ENCODE data around the gene TET1.
"Not testable (repeated sequence)": the region's sequence is repeated elsewhere in the genome, so short reads cannot be mapped to it uniquely, and the experiment has no call there.

Gene TET1

GRCh38 chr10:68628576-68629127, 68.5 kb downstream of the TET1 start:
- Histone ChIP-seq H3K4me1 (ENCODE audit: control insufficient read depth in 1 of 2, insufficient read depth in 2 of 2, low read length in 2 of 2) (no peaks in the 10 kb centered on the region), H3K9me3 (ENCODE audit: control insufficient read depth in 1 of 2, low read length in 2 of 2) (no peaks in the 10 kb centered on the region), H3K36me3 (ENCODE audit: control insufficient read depth in 1 of 2, insufficient read depth in 2 of 2, low read length in 2 of 2) (no peaks in the 10 kb centered on the region)

GRCh38 chr10:68632271-68632560, 72.1 kb downstream of the TET1 start:
- H3K27me3 ChIP-seq (ENCODE audit: control insufficient read depth in 1 of 2, insufficient read depth in 2 of 2, low read length in 2 of 2); H3K4me1 ChIP-seq (ENCODE audit: control insufficient read depth in 1 of 2, insufficient read depth in 2 of 2, low read length in 2 of 2); H3K9me3 ChIP-seq (ENCODE audit: control insufficient read depth in 1 of 2, low read length in 2 of 2); H3K9ac ChIP-seq (ENCODE audit: low read depth in 1 of 2, low read length in 2 of 2); H3K27ac ChIP-seq (ENCODE audit: low read depth, low read length); H3K4me3 ChIP-seq (ENCODE audit: low read depth in 1 of 2, low read length in 2 of 2); H3K36me3 ChIP-seq (ENCODE audit: control insufficient read depth in 1 of 2, insufficient read depth in 2 of 2, low read length in 2 of 2): not testable (repeated sequence)

More at GRCh38 chr10:68628576-68629127, 68.5 kb downstream of the TET1 start:
- Histone ChIP-seq H3K27ac (ENCODE audit: low read depth, low read length) (no peak overlapping the region), H3K27me3 (ENCODE audit: control insufficient read depth in 1 of 2, insufficient read depth in 2 of 2, low read length in 2 of 2) (no peaks in the 10 kb centered on the region), H3K4me3 (ENCODE audit: low read depth in 1 of 2, low read length in 2 of 2) (no peak overlapping the region), H3K9ac (ENCODE audit: low read depth in 1 of 2, low read length in 2 of 2) (no peak overlapping the region)

- H3K4me3 ChIP-seq (ENCODE audit: low read depth in 1 of 2, low read length in 2 of 2), result no peak overlapping the region
- H3K9me3 ChIP-seq (ENCODE audit: control insufficient read depth in 1 of 2, low read length in 2 of 2), result no peaks in the 10 kb centered on the region
- H3K4me1 ChIP-seq (ENCODE audit: control insufficient read depth in 1 of 2, insufficient read depth in 2 of 2, low read length in 2 of 2), result no peaks in the 10 kb centered on the region
- no peaks in the 10 kb centered on the region for H3K27me3 ChIP-seq (ENCODE audit: control insufficient read depth in 1 of 2, insufficient read depth in 2 of 2, low read length in 2 of 2)
- no peaks in the 10 kb centered on the region for H3K36me3 ChIP-seq (ENCODE audit: control insufficient read depth in 1 of 2, insufficient read depth in 2 of 2, low read length in 2 of 2)
- H3K27ac ChIP-seq (ENCODE audit: low read depth, low read length), result no peak overlapping the region
- H3K9ac ChIP-seq (ENCODE audit: low read depth in 1 of 2, low read length in 2 of 2), result no peak overlapping the region
Measured at GRCh38 chr10:68633281-68633680, 73.1 kb downstream of the TET1 start.

GRCh38 chr10:68633816-68634466, 73.8 kb downstream of the TET1 start:
- Histone ChIP-seq H3K4me3 (ENCODE audit: low read depth in 1 of 2, low read length in 2 of 2) (no peak overlapping the region), H3K27ac (ENCODE audit: low read depth, low read length) (no peak overlapping the region), H3K36me3 (ENCODE audit: control insufficient read depth in 1 of 2, insufficient read depth in 2 of 2, low read length in 2 of 2) (no peaks in the 10 kb centered on the region), H3K9ac (ENCODE audit: low read depth in 1 of 2, low read length in 2 of 2) (no peak overlapping the region), H3K27me3 (ENCODE audit: control insufficient read depth in 1 of 2, insufficient read depth in 2 of 2, low read length in 2 of 2) (no peaks in the 10 kb centered on the region), H3K4me1 (ENCODE audit: control insufficient read depth in 1 of 2, insufficient read depth in 2 of 2, low read length in 2 of 2) (no peaks in the 10 kb centered on the region), H3K9me3 (ENCODE audit: control insufficient read depth in 1 of 2, low read length in 2 of 2) (no peaks in the 10 kb centered on the region)

- H3K9ac ChIP-seq (ENCODE audit: low read depth in 1 of 2, low read length in 2 of 2), result no peak overlapping the region
- no peaks in the 10 kb centered on the region for H3K36me3 ChIP-seq (ENCODE audit: control insufficient read depth in 1 of 2, insufficient read depth in 2 of 2, low read length in 2 of 2)
- no peak overlapping the region for H3K27ac ChIP-seq (ENCODE audit: low read depth, low read length)
- H3K27me3 ChIP-seq (ENCODE audit: control insufficient read depth in 1 of 2, insufficient read depth in 2 of 2, low read length in 2 of 2), result no peaks in the 10 kb centered on the region
- no peak overlapping the region for H3K4me3 ChIP-seq (ENCODE audit: low read depth in 1 of 2, low read length in 2 of 2)
- H3K9me3 ChIP-seq (ENCODE audit: control insufficient read depth in 1 of 2, low read length in 2 of 2), result no peaks in the 10 kb centered on the region
- no peaks in the 10 kb centered on the region for H3K4me1 ChIP-seq (ENCODE audit: control insufficient read depth in 1 of 2, insufficient read depth in 2 of 2, low read length in 2 of 2)
Measured at GRCh38 chr10:68636335-68636734, 76.2 kb downstream of the TET1 start.

GRCh38 chr10:68643550-68643949, 83.4 kb downstream of the TET1 start:
- H3K9ac ChIP-seq (ENCODE audit: low read depth in 1 of 2, low read length in 2 of 2); H3K27me3 ChIP-seq (ENCODE audit: control insufficient read depth in 1 of 2, insufficient read depth in 2 of 2, low read length in 2 of 2); H3K9me3 ChIP-seq (ENCODE audit: control insufficient read depth in 1 of 2, low read length in 2 of 2): not testable (repeated sequence)

GRCh38 chr10:68647672-68648341, 87.7 kb downstream of the TET1 start:
- Histone ChIP-seq H3K9ac (ENCODE audit: low read depth in 1 of 2, low read length in 2 of 2) (no peak overlapping the region), H3K9me3 (ENCODE audit: control insufficient read depth in 1 of 2, low read length in 2 of 2) (no peaks in the 10 kb centered on the region), H3K4me1 (ENCODE audit: control insufficient read depth in 1 of 2, insufficient read depth in 2 of 2, low read length in 2 of 2) (no peaks in the 10 kb centered on the region), H3K27ac (ENCODE audit: low read depth, low read length) (no peak overlapping the region), H3K36me3 (ENCODE audit: control insufficient read depth in 1 of 2, insufficient read depth in 2 of 2, low read length in 2 of 2) (peaks cover 0 to 6% of the 10 kb centered on the region in 2 donors), H3K27me3 (ENCODE audit: control insufficient read depth in 1 of 2, insufficient read depth in 2 of 2, low read length in 2 of 2) (no peaks in the 10 kb centered on the region), H3K4me3 (ENCODE audit: low read depth in 1 of 2, low read length in 2 of 2) (no peak overlapping the region)

More at GRCh38 chr10:68643550-68643949, 83.4 kb downstream of the TET1 start:
- H3K4me1 ChIP-seq (ENCODE audit: control insufficient read depth in 1 of 2, insufficient read depth in 2 of 2, low read length in 2 of 2); H3K27ac ChIP-seq (ENCODE audit: low read depth, low read length); H3K36me3 ChIP-seq (ENCODE audit: control insufficient read depth in 1 of 2, insufficient read depth in 2 of 2, low read length in 2 of 2); H3K4me3 ChIP-seq (ENCODE audit: low read depth in 1 of 2, low read length in 2 of 2): not testable (repeated sequence)

- H3K9me3 ChIP-seq (ENCODE audit: control insufficient read depth in 1 of 2, low read length in 2 of 2), result no peaks in the 10 kb centered on the region
- no peak overlapping the region for H3K4me3 ChIP-seq (ENCODE audit: low read depth in 1 of 2, low read length in 2 of 2)
- no peaks in the 10 kb centered on the region for H3K27me3 ChIP-seq (ENCODE audit: control insufficient read depth in 1 of 2, insufficient read depth in 2 of 2, low read length in 2 of 2)
- no peaks in the 10 kb centered on the region for H3K36me3 ChIP-seq (ENCODE audit: control insufficient read depth in 1 of 2, insufficient read depth in 2 of 2, low read length in 2 of 2)
- H3K9ac ChIP-seq (ENCODE audit: low read depth in 1 of 2, low read length in 2 of 2), result no peak overlapping the region
- H3K27ac ChIP-seq (ENCODE audit: low read depth, low read length), result no peak overlapping the region
- no peaks in the 10 kb centered on the region for H3K4me1 ChIP-seq (ENCODE audit: control insufficient read depth in 1 of 2, insufficient read depth in 2 of 2, low read length in 2 of 2)
Measured at GRCh38 chr10:68655620-68656126, 95.5 kb downstream of the TET1 start.

- Histone ChIP-seq H3K9ac (ENCODE audit: low read depth in 1 of 2, low read length in 2 of 2) (no peak overlapping the region), H3K4me1 (ENCODE audit: control insufficient read depth in 1 of 2, insufficient read depth in 2 of 2, low read length in 2 of 2) (no peaks in the 10 kb centered on the region), H3K36me3 (ENCODE audit: control insufficient read depth in 1 of 2, insufficient read depth in 2 of 2, low read length in 2 of 2) (no peaks in the 10 kb centered on the region), H3K4me3 (ENCODE audit: low read depth in 1 of 2, low read length in 2 of 2) (no peak overlapping the region), H3K27me3 (ENCODE audit: control insufficient read depth in 1 of 2, insufficient read depth in 2 of 2, low read length in 2 of 2) (no peaks in the 10 kb centered on the region), H3K27ac (ENCODE audit: low read depth, low read length) (no peak overlapping the region), H3K9me3 (ENCODE audit: control insufficient read depth in 1 of 2, low read length in 2 of 2) (no peaks in the 10 kb centered on the region)
Measured at GRCh38 chr10:68665841-68666240, 105.7 kb downstream of the TET1 start.

GRCh38 chr10:68666280-68666760, 106.2 kb downstream of the TET1 start:
- Histone ChIP-seq H3K4me1 (ENCODE audit: control insufficient read depth in 1 of 2, insufficient read depth in 2 of 2, low read length in 2 of 2) (no peaks in the 10 kb centered on the region), H3K9ac (ENCODE audit: low read depth in 1 of 2, low read length in 2 of 2) (no peak overlapping the region), H3K4me3 (ENCODE audit: low read depth in 1 of 2, low read length in 2 of 2) (no peak overlapping the region), H3K27me3 (ENCODE audit: control insufficient read depth in 1 of 2, insufficient read depth in 2 of 2, low read length in 2 of 2) (no peaks in the 10 kb centered on the region), H3K36me3 (ENCODE audit: control insufficient read depth in 1 of 2, insufficient read depth in 2 of 2, low read length in 2 of 2) (no peaks in the 10 kb centered on the region), H3K9me3 (ENCODE audit: control insufficient read depth in 1 of 2, low read length in 2 of 2) (no peaks in the 10 kb centered on the region), H3K27ac (ENCODE audit: low read depth, low read length) (no peak overlapping the region)
